Islet of Langerhans (tissue), 1 donor: ENCODE data around the gene ANKRD33B.
"Not testable (repeated sequence)": the region's sequence is repeated elsewhere in the genome, so short reads cannot be mapped to it uniquely, and the experiment has no call there.

ENCODE experiments used
- FAIRE-seq: peaks from one replicate; lab custom pipeline; 2011; peaks lifted over from hg19 to GRCh38; lab: Jason Lieb, UNC

The ANKRD33B gene

GRCh38 chr5:10537624-10538023, 26.2 kb upstream of the ANKRD33B start:
- no peak for FAIRE-seq

DNA sequence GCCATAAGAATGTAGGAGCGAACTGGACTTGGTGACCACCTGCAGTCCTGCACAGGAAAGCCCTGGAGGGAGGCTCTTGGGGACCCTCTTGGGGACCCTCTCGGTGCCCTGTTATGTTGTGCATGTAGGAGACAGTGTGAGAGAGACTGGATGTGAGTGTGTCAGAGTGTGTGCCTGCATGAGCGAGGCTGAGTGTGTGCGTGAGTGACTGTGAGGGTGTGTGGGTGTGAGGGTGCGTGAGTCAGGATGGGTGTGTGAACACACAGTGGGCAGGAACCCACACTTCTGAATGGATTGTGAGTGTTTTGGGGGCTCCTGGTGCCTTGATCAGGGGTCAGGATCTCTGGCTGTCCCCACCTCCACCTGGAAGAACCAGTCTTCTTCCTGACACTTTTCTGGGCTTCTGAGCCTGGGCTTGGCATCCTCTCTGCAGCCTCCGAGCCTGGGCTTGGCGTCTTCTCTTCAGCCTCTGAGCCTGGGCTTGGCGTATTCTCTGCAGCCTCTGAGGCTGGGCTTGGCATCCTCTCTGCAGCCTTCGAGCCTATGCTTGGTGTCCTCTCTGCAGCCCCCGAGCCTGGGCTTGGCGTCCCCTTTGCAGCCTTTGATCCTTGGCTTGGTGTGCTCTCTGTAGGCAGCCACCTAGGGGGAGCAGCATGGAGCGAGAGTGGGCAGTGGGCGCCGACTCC, 25.6 kb upstream of the ANKRD33B start:
- FAIRE-seq = no peak

DNA sequence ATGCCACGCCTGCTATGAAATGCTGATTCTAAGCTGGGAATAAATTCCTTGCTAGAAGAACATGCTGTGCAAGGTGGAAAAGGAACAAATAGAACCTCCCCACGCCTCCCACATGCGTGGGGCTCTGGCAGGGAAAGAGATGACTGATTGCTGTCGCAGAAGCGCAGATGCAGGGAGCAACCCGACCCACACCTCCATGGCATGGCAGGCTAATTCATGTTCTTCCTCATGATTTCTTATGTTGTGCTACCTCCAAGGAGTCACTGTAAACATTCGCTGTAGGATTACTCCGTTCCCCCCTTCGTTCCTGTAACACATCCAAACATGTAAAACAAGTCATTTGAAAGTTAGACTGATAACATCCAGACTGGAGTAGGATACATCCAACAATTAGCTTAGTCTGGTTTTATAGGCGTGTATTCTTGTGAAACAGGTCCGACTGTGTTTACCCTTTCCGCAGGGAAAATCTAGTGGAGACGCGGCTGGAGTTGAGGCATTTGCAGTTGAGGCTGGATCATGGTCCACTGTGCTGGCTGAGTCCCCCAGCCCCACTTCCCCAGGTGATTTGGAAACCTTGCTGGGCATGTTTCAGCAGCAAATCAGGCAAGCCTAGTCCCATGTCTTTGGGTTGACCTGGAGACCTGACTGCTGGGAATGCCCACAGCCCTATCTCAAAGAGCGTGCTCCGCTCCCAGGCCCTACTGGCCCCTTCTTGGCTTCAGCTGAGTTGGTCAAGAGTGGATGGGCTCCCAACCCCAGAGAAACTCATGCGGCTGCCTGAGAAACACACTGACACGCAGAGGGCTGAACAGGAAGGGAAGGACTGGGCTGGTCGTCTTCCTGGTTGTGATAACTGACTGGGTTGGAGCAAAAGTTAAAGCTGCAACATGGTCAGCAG, 24.8 kb upstream of the ANKRD33B start:
- no peak for FAIRE-seq

DNA sequence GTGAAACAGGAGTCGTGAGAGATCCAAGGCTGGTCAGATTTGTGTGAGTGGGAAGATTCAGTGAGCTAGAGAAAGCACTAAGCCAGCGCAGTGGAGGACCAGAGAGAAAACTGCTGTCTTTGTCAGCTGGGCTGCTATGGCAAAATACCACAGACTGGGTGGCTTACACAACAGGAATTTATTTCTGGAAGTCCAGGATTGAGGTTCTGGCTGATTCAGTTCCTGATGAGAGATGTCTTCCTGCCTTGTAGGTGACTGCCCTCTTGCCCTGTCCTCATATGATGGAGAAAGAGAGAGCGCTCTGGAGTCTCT, 24.2 kb upstream of the ANKRD33B start:
- FAIRE-seq = no peak

- FAIRE-seq = no peak
These were observed 23.8 kb upstream of the ANKRD33B start for GRCh38 chr5:10540036-10540544.

DNA sequence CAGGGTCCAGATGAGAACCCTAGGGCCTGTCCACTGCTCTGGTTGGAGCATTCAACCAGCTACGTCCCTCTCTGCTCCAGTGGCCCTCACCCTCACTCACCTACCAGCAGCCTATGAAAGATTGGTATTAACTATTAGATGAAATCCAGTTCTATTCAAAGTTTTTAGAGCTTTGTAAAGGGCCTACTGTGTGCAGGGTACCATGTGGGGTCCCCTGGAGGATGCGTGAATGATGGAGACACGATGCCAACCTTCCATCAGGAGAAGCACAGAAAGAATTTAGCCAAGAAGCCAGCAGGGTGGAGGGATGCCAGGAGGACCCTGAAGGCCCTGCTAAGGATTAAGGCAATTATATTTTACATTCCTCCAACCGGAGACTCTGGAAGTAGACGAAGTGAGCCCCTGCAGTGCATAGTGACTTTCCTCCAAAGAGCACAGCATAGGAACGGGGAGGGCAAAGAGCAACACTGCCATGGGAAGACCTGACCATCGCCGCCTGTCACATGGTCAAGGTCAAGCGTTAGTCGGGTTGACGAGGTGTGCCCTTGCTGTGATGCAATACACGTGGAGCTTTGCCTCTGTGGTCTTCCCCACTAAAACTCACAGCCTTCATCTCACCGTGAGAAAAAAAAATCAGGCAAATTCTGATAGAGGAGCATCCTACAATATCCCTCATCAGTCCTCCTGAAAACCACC, 22.8 kb upstream of the ANKRD33B start:
- no peak for FAIRE-seq

DNA sequence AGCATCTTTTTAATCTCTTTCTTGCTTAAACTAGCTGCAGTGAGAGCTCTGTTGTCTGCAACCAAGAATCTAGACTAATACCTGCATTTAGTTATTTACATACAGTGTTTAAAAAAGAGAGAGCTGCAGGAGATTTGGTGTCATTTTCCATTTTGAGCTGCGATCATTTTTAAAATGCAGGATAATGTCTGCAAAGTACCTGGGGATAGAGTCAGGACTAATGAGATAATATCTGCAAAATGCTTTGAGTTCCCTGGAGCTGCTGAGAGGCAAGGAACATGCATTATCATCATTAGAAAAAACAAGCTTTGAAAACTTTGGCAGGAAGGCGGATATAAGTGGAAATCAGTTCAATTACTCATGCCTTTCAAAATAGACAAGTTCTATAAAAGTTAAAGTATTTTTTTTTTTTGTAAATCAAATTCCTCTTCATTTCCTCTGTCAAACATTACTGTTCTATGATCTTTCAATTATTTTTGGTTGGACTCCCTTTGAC, 21.8 kb upstream of the ANKRD33B start:
- no peak for FAIRE-seq

DNA sequence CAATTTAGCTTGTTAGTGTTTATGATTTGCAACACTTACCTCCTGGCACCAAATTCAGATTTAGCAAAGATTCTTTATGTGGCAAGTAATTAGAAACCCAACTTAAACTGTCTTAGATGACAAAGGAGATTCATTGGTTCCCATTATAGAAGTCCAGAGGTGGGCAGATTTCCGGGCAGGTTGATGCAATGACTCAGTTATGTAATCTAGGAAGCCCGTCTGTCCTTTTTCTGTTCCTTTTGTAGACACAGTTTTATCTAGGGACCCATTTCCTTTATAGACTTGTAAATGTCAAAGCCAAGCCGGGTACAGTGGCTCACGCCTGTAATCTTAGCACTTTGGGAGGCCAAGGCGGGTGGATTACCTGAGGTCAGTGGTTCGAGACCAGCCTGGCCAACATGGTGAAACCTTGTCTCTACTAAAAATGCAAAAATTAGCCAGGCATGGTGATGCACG, 20.3 kb upstream of the ANKRD33B start:
- no peak for FAIRE-seq

- no peak for FAIRE-seq
These were observed 18.8 kb upstream of the ANKRD33B start for GRCh38 chr5:10545084-10545483.

DNA sequence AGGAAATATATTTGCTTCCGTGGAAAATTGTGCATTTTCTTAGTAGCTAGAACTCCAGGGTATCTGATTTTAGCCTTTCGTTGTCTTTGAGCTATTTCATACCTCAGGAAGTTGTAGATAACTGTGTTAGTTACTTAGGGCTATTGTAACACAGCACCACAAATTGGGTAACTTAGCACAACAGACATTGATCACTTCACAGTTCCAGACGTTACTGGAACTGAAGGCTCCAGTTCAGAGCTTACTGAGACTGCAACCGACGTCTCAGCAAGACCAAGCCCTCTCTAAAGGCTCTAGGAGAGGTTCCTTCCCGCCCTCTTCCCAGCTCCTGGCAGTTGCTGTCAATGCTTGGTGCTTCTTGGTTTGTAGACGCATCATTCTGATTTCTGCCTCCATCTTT, 17.7 kb upstream of the ANKRD33B start:
- no peak for FAIRE-seq

DNA sequence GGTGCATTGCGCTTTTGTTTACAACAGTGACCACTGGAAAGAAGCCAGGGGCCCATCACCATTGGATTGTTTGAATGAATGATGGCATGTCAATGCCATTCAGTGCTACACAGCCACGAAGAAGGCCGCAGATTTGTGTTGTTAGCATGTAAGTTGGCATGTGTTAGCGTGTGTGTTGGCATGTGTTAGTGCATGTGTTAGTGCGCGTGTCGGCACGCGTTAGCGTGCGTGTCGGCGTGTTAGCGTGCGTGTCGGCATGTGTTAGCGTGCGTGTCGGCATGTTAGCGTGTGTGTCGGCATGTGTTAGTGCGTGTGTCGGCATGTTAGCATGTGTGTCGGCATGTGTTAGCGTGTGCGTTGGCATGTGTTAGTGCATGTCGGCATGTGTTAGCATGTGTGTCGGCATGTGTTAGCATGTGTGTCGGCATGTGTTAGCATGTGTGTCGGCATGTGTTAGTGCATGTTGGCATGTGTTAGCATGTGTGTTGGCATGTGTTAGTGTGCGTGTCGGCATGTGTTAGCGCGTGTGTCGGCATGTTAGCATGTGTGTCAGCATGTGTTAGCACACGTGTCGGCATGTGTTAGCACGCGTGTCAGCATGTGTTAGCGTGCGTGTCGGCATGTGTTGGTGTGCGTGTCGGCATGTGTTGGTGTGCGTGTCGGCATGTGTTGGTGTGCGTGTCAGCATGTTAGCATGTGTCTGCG, 15.3 kb upstream of the ANKRD33B start:
- no peak for FAIRE-seq

GRCh38 chr5:10549123-10549514, 14.8 kb upstream of the ANKRD33B start:
- FAIRE-seq = not testable (repeated sequence)

DNA sequence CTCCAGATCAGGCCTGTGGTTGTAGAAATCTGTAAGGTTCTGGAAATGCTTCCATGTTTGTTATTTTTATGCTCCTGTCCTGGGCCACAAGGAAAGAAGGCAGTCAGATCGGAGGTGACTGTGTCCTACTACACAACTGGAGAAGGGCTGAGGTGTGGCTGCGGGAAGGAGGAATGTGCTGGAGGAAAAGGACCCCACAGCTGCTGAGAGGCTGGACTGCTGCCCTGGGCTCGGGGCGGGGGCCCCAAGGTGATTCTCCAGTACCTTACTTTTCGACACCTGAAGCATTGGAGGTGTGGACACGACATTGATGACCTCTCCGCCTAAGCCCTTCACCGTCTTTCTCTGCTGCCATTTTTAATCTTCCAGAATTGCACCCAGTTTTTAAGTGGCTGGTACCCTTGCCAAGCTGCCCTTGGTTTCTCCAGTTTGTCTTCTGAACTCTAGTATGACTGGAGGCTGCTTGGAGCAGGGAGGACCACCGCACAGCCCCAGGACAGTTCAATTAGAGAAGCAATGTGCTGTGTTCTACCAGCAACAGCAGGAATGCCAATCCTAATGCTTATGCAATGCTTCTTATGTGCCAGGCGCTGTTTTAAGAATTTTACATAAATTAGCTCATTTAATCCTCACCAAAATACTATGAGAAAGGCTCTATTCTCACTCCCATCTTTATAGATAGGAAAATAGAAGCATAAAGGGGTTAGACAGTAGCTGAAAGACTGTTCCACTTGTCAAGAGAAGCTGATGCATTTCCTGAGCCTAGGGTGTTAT, 13.5 kb upstream of the ANKRD33B start:
- no peak for FAIRE-seq

DNA sequence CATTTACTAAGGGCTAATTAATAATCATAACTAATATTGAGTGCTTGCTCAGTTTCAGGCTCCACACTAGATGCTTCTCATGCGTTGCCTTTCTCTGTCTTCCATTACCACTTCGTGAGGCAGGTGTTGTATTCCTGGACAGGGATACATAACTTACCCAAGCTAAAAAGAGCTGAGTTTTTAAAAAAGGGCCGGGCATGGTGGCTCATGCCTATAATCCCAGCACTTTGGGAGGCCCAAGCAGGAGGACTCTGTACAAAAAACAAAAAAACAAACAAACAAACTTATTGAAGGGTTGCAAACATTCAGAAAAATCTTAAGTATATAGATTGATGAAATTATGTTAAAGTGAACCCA, 12.1 kb upstream of the ANKRD33B start:
- no peak for FAIRE-seq

DNA sequence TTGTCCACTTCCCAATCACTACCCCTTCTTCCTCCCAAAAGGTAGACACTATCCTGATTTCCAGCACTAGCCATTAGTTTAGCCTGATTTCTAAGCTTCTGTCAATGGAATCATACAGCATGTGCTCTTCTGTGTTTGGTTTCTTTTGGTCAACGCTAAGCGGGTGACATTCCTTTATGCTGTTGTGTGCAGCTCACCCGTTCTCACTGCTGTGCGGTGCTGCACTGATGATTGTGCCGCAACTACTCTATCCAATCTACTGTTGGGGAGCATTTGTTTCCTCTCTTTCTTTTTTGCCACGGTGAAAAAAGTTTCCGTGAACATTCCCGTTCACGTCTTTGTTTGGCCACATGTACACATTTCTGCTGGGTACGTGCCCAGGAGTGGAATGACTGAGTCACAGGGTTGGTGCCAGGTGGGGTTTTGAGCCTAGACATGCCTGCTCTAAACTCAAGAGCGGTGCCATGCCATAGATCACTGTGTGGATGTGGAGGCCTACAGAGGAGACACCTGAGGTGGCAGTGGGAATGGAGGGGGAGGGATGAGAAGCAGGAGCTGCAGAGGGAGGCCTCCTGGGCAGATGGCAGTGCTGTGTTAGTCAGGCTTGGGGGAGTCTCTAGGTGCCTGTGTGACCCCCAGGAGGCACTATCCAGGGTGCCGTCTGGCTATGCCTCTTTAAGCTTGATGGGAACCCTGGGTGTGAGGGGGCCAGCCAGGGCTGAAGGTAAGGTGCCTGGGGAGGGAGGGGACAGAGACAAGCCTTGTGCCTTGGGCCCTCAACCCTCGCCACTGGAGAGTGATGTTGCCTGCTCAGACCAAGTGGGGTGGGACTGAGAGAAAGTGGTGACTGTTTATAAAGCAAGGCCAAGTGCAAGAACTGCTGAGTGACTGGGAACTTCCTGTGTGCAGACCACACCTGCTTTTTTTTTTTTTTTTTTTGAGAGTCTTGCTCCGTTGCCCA, 11.4 kb upstream of the ANKRD33B start:
- FAIRE-seq = no peak

DNA sequence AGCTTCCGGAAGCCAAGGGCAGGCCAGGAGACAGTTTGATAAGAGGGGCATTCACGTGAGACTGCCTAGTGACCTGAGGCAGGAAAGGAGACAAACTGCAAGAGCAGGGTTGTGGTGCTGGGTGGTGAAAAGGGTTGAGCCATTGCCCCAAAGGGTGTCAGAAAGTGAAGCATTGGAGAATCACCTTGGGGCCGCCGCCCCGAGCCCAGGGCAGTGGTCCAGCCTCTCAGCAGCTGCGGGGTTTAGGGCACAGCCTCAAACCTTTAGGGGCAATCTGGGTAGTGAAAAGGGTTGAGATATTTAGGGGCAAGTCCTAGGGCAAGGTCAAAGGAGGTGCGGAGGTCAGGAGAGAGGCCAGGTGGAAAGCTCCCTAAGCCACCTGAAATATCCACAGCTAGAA, 10.4 kb upstream of the ANKRD33B start:
- FAIRE-seq = no peak

DNA sequence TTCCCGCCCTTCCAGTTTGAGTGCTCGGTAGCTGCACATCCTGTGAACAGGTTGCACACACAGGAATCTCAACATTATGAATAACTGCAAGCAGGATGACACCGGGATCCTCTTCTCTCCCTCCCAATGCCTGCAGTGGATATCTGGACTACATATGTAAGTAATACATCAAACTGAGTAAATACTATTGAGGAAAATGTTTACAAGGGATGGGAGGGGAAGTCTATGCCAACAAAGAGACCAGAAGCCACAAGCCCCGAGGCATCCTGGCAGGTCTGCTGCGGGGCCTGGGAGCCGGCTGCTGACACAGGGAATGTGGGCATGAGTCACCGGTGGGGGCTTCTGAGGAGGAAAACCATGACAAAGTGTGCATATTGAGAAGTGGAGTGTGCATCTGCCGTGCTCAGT, 8.6 kb upstream of the ANKRD33B start:
- FAIRE-seq = no peak

GRCh38 chr5:10556289-10556807, 7.5 kb upstream of the ANKRD33B start:
- FAIRE-seq = no peak

DNA sequence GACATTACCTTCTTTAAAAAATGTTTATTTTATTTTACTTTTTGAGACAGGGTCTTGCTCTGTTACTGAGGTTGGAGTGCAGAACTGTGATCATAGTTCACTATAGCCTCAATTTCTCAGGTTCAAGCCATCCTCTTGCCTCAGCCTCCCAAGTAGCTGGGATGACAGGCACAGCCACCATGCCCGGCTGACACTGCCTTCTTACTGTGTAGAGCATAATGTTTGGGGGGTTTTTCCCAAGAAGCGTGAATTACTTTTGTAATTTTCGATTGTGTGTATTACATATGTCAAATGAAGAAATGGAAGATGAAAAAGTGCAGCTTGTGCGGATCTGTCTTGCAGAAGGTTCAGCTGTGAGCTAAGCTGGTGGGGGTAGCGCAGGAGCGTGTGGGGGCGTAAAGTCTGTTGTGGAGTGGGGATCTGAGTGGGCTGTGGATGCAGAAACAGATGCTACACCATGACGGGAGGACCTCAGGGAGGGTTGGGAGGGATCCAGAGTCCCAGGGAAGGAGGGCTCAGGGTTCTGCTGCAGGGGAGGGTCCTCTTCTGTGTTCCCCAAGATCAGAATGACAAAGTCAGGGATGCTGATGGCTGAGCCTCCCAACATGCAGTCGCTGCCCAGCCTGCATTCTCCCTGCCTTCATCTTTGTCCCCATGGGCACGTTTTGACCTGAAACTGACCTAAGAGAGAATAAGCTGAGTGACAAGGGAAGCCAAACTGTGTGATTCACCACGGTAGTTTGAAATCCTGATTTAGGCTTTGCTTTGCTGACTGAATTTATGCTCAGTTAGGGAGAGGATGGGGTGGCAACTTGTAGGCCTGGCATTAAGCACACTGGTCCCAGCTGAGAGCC, 6.8 kb upstream of the ANKRD33B start:
- no peak for FAIRE-seq
